Body of pancreas (tissue), 4 donors: ENCODE measurements around the gene PIRT. TPM values are rescaled to one million over a fixed set of nuclear protein-coding genes. Genes with fewer than 3 reads are reported as not detected.

Experiments
- ATAC-seq: fragments of 150-250 bp; one replicate; pipeline ENCODE4 v1.9.1; 2016
- DNase-seq, 4 donors: peaks; one replicate each; pipeline ENCODE4 v3.0.0-alpha.2; 2019
- H3K27ac ChIP-seq, 4 donors: fragments of 200-600 bp; sonication (generic); 1 replicate in 3 of 4; 2 replicates in 1 of 4; pipeline versions ENCODE4 v1.5.1 to v1.6.1; 2016 to 2019; ENCODE audit warnings: mild to moderate bottlenecking in 1 of 4, mixed read lengths in 1 of 4, moderate library complexity in 1 of 4
- H3K27me3 ChIP-seq, 2 donors: fragments of 200-600 bp; sonication (generic); one replicate each; pipeline ENCODE4 v1.6.0; 2016; ENCODE audit warnings: mild to moderate bottlenecking in 1 of 2
- H3K36me3 ChIP-seq, 2 donors: fragments of 200-600 bp; sonication (generic); replicated peaks in 1 of 2; 2 replicates each; pipeline ENCODE4 v1.5.1; 2016; ENCODE audit warnings: low read depth in 2 of 2; ENCODE audit not compliant: insufficient read depth in 1 of 2
- H3K4me1 ChIP-seq: fragments of 200-600 bp; sonication (generic); one replicate; pipeline ENCODE4 v1.6.0; 2016
- H3K4me3 ChIP-seq, 2 donors: fragments of 200-600 bp; sonication (generic); 1 replicate in 1 of 2; 2 replicates in 1 of 2; pipeline ENCODE4 v1.5.1; 2016 to 2019
- H3K9me3 ChIP-seq, 3 donors: fragments of 200-600 bp; sonication (generic); 1 replicate in 2 of 3; 2 replicates in 1 of 3; pipeline ENCODE4 v1.5.1; 2016
- POLR2A ChIP-seq, 3 donors: fragments of 450-650 bp; IDR thresholded peaks; one replicate each; pipeline ENCODE4 v1.6.1; 2016; ENCODE audit warnings: antibody characterized with exemption in 3 of 3, mild to moderate bottlenecking in 2 of 3
- WGBS, 2 donors: methylation state at CpG; one replicate each; pipeline ENCODE4 v1.1.5; 2017; 5-methylcytosine and 5-hydroxymethylcytosine counted together
- intact Hi-C: fragments of 100-400 bp; cut with DNase I; formaldehyde crosslinking; loops from one replicate; pipeline ENCODE4 v1.15.1; 2023
- total RNA-seq, 2 donors: library from RNA; depleted of rRNA; stranded (reverse); fragments of >200 nt; gene quantifications; one replicate each; pipeline ENCODE4 v1.1.0, GENCODE V29; 2016
- TF ChIP-seq, protein P1 (sequence below), 7 experiments: fragments of 450-650 bp in 4 of 7; fragments of 200-600 bp in 3 of 7; sonication (generic) in 3 of 7; IDR thresholded peaks; one replicate each; pipeline ENCODE4 v1.5.1; 2016 to 2019; ENCODE audit warnings: antibody characterized with exemption in 7 of 7

PIRT gene
- total RNA-seq, 2 donors from 2014 or later: 0.78 TPM; not detected in 1

DNA sequence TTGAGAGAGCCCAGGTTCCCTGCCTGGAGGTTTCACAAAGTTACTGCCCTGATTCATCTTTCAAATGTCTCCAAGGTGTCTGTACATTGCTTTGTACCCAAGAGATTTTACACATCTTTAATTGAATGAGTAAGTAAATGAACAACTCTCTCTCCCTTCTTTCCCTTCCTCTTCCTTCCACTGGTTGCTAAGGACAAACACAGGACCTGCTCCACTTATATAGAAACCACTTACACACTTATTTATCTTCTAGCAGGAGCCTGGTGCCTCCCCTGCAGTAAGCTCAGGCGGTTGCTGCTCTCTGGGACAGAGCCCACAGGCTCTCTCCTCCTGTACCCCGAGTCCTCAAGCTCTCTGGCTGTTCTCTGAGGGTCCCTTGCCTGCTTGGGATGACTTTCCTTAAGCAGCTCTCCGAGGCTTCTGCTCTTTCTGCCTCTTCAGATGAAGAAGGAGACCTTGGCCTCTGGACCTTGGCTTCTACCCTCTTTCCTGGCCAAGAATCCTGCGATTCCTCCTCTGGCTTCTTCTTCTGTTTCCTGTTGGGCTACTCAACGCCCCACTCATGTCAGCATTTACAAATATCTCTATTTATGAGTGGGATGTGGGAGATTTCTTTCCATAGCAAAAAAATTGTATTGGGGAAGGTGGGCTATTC, 9.9 kb downstream of the PIRT start:
- Histone ChIP-seq H3K4me1 (no peaks in the 10 kb centered on the region), H3K4me3 (no peak overlapping the region), H3K9me3 (no peaks in the 10 kb centered on the region), H3K27me3 (no peaks in the 10 kb centered on the region), H3K27ac (no peak overlapping the region), H3K36me3 (no peaks in the 10 kb centered on the region)
- 56 to 61% methylated on average over 5 of the region's 5 CpGs for WGBS, 2 donors
- DNase-seq: no peak
- TF ChIP-seq POLR2A (IDR thresholded peaks at IDR 0.05): no peak
- TF ChIP-seq, protein P1, sequence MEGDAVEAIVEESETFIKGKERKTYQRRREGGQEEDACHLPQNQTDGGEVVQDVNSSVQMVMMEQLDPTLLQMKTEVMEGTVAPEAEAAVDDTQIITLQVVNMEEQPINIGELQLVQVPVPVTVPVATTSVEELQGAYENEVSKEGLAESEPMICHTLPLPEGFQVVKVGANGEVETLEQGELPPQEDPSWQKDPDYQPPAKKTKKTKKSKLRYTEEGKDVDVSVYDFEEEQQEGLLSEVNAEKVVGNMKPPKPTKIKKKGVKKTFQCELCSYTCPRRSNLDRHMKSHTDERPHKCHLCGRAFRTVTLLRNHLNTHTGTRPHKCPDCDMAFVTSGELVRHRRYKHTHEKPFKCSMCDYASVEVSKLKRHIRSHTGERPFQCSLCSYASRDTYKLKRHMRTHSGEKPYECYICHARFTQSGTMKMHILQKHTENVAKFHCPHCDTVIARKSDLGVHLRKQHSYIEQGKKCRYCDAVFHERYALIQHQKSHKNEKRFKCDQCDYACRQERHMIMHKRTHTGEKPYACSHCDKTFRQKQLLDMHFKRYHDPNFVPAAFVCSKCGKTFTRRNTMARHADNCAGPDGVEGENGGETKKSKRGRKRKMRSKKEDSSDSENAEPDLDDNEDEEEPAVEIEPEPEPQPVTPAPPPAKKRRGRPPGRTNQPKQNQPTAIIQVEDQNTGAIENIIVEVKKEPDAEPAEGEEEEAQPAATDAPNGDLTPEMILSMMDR (IDR thresholded peaks at IDR 0.05): no peak
- intact Hi-C loops: no loop called here
- ATAC-seq: no peak

DNA sequence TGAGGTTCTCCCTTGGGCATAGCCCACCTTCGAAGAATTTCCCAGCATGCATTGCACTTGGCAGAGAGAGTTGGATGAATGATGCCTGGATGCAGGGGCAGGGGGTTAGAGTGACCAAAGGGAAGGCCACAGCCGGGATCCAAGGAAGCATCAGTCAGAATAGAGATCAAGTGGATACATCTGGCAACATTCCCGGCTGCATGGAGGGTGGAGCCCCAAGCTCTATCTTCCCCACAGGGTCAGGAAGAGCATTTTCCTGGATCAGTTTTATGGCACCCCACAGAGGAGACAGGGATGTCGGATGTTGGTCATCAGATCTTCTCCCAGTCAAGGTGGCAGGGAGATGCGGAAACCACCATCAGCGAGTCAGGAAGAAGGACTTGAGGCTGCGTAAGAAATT, 13.0 kb downstream of the PIRT start:
- Histone ChIP-seq H3K36me3 (no peaks in the 10 kb centered on the region), H3K27ac (no peak overlapping the region), H3K27me3 (no peaks in the 10 kb centered on the region), H3K4me1 (peaks cover 11% of the 10 kb centered on the region), H3K9me3 (no peaks in the 10 kb centered on the region), H3K4me3 (no peak overlapping the region)
- intact Hi-C loops: no loop called here
- TF ChIP-seq, protein P1 (IDR thresholded peaks at IDR 0.05): no peak
- no peak for TF ChIP-seq POLR2A (IDR thresholded peaks at IDR 0.05)
- 74 to 87% methylated on average over 6 to 7 of the region's 7 CpGs for WGBS, 2 donors
- DNase-seq (no peak), ATAC-seq (no peak)

DNA sequence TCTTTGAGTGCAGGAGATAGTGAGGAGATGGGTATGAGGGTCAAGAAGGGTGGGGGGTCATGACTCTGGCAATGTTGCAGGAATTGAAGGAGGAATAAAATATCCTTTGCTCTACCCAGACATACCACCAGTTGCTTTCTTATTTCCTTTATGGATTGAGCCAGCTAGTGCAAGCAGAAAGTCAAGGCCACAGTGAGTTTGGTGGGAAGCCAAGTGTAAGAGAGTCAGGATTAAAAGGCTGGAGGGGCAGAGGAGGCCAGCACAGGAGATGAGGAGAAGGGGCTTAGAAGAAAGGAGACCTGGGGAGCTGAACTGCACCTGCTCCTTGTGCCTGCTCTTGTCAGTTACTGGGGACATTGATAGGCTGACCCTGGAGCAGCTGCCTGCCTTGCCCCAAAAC, 16.1 kb downstream of the PIRT start:
- intact Hi-C loops: no loop called here
- DNase-seq (peak in 1 of 4 donors; percentile 48), ATAC-seq (no peak)
- Histone ChIP-seq H3K27ac (no peak overlapping the region), H3K4me3 (no peak overlapping the region), H3K27me3 (no peaks in the 10 kb centered on the region), H3K4me1 (peaks cover 11% of the 10 kb centered on the region), H3K36me3 (no peaks in the 10 kb centered on the region), H3K9me3 (no peaks in the 10 kb centered on the region)
- TF ChIP-seq, protein P1 (IDR thresholded peaks at IDR 0.05): no peak
- TF ChIP-seq POLR2A (IDR thresholded peaks at IDR 0.05): no peak

DNA sequence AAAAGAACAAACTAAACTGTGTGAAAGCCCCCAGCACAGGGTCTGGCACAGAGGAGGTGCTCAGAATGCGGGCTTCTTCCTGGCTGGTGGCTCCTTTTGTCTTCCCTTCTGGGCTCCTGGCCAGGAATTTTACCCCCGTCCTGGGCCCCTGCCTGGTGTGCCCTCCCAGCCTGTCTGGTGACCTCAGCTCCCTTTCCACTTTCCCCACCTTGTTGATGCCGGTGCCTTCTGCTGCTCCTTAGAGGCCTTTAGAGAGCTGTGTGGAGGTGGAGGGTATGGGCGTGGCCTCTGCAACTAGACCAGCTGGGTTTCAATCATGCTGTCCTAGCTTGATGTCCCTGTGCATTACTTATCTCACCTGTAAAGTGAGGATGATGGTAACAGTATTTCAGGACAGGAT, 16.8 kb downstream of the PIRT start:
- H3K27me3 ChIP-seq: no peaks in the 10 kb centered on the region
- peaks cover 11% of the 10 kb centered on the region for H3K4me1 ChIP-seq
- TF ChIP-seq POLR2A (IDR thresholded peaks at IDR 0.05): no peak
- TF ChIP-seq, protein P1 (IDR thresholded peaks at IDR 0.05): no peak
- no peak overlapping the region for H3K27ac ChIP-seq
- intact Hi-C loops: no loop called here
- 73% methylated on average over 4 of the region's 4 CpGs for WGBS, 2 donors
- H3K9me3 ChIP-seq: no peaks in the 10 kb centered on the region
- DNase-seq (no peak), ATAC-seq (no peak)
- no peak overlapping the region for H3K4me3 ChIP-seq
- no peaks in the 10 kb centered on the region for H3K36me3 ChIP-seq

DNA sequence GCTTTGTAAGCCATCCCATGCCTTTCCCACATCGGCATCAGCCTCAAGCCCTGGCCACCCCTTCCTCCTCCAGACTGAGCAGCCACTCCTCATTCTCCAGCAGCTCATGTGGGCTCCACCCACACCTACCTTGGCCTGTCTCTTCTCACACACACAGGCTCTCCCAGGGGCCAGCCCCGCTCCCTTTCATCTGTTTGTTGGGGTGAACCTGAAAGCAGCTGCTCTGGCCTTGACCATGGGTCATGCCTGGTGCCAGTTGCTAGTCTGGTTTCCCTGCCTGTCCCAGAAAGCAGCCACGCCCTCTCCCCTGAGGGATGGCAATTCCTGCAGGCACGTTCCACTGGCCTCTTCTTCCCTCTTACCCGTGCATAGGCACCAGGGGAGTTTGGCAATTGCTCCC, 22.6 kb downstream of the PIRT start:
- ATAC-seq (no peak), DNase-seq (no peak)
- Histone ChIP-seq H3K4me3 (no peak overlapping the region), H3K9me3 (no peaks in the 10 kb centered on the region), H3K36me3 (no peaks in the 10 kb centered on the region), H3K27me3 (no peaks in the 10 kb centered on the region), H3K4me1 (no peaks in the 10 kb centered on the region), H3K27ac (no peak overlapping the region)
- 75 to 80% methylated on average over 5 of the region's 5 CpGs for WGBS, 2 donors
- intact Hi-C loops: no loop called here
- no peak for TF ChIP-seq POLR2A (IDR thresholded peaks at IDR 0.05)
- TF ChIP-seq, protein P1 (IDR thresholded peaks at IDR 0.05): no peak
